ENCODE results near the gene USP36. TPM values are rescaled to one million over a fixed set of nuclear protein-coding genes. Genes with fewer than 3 reads are reported as not detected.

USP36 gene
- total and polyA plus RNA-seq, 7 donors: 6.7 to 49.3 (median 25.5) TPM

GRCh38 chr17:78771758-78772382, 68.7 kb downstream of the USP36 start:
- no peaks in the 10 kb centered on the region for H3K27me3 ChIP-seq
- no peaks in the 10 kb centered on the region for H3K36me3 ChIP-seq
- H3K4me1 ChIP-seq: peaks cover 0 to 13% (median 4%) of the 10 kb centered on the region in 4 donors
- no peak overlapping the region for H3K4me3 ChIP-seq
- TF ChIP-seq POLR2AphosphoS5 (IDR thresholded peaks at IDR 0.05) (no peak), EP300 (IDR thresholded peaks at IDR 0.05) (no peak), POLR2A (IDR thresholded peaks at IDR 0.05) (no peak), CTCF (IDR thresholded peaks at IDR 0.05) (no peak)
- H3K27ac ChIP-seq: peak overlapping the region in 1 of 4 donors; percentile 9
- H3K9me3 ChIP-seq: no peaks in the 10 kb centered on the region
- WGBS, 2 donors: 44 to 74% methylated on average over 6 of the region's 6 CpGs
- DNase-seq: peak; percentile 7
- intact Hi-C loops (cut with DNase I): no loop called here

GRCh38 chr17:78769196-78769773, 71.3 kb downstream of the USP36 start:
- intact Hi-C loops (cut with DNase I): no loop called here
- whole genome bisulfite sequencing, 2 donors: 93 to 95% methylated on average over 7 of the region's 7 CpGs
- Histone ChIP-seq H3K27ac (no peak overlapping the region), H3K9me3 (no peaks in the 10 kb centered on the region), H3K4me3 (no peak overlapping the region), H3K4me1 (peaks cover 0 to 19% (median 11%) of the 10 kb centered on the region in 4 donors), H3K36me3 (no peaks in the 10 kb centered on the region), H3K27me3 (no peaks in the 10 kb centered on the region)
- no peak for DNase-seq
- no peak for TF ChIP-seq CTCF (IDR thresholded peaks at IDR 0.05)
- TF ChIP-seq POLR2A (IDR thresholded peaks at IDR 0.05): no peak
- TF ChIP-seq EP300 (IDR thresholded peaks at IDR 0.05): no peak
- TF ChIP-seq POLR2AphosphoS5 (IDR thresholded peaks at IDR 0.05): no peak

- no peaks in the 10 kb centered on the region for H3K27me3 ChIP-seq
- H3K9me3 ChIP-seq: no peaks in the 10 kb centered on the region
- no peak for DNase-seq
- 31 to 55% methylated on average over 4 of the region's 4 CpGs for WGBS, 2 donors
- no peak overlapping the region for H3K27ac ChIP-seq
- no peak overlapping the region for H3K4me3 ChIP-seq
- intact Hi-C loops (cut with DNase I): no loop called here
- no peaks in the 10 kb centered on the region for H3K36me3 ChIP-seq
- TF ChIP-seq POLR2AphosphoS5 (IDR thresholded peaks at IDR 0.05): no peak
- TF ChIP-seq POLR2A (IDR thresholded peaks at IDR 0.05): no peak
- TF ChIP-seq CTCF (IDR thresholded peaks at IDR 0.05): no peak
- TF ChIP-seq EP300 (IDR thresholded peaks at IDR 0.05): no peak
- peaks cover 0 to 13% (median 11%) of the 10 kb centered on the region in 4 donors for H3K4me1 ChIP-seq
Observed at GRCh38 chr17:78767806-78768205, 72.8 kb downstream of the USP36 start.

- Histone ChIP-seq H3K4me3 (no peak overlapping the region), H3K27ac (no peak overlapping the region), H3K27me3 (no peaks in the 10 kb centered on the region), H3K4me1 (peaks cover 0 to 13% (median 11%) of the 10 kb centered on the region in 4 donors), H3K9me3 (no peaks in the 10 kb centered on the region), H3K36me3 (no peaks in the 10 kb centered on the region)
- 87 to 94% methylated on average over 5 of the region's 5 CpGs for WGBS, 2 donors
- peak; percentile 7 for DNase-seq
- TF ChIP-seq POLR2A (IDR thresholded peaks at IDR 0.05) (no peak), POLR2AphosphoS5 (IDR thresholded peaks at IDR 0.05) (no peak)
- intact Hi-C loops (cut with DNase I): no loop called here
Observed at GRCh38 chr17:78766743-78767294, 73.8 kb downstream of the USP36 start.

DNA sequence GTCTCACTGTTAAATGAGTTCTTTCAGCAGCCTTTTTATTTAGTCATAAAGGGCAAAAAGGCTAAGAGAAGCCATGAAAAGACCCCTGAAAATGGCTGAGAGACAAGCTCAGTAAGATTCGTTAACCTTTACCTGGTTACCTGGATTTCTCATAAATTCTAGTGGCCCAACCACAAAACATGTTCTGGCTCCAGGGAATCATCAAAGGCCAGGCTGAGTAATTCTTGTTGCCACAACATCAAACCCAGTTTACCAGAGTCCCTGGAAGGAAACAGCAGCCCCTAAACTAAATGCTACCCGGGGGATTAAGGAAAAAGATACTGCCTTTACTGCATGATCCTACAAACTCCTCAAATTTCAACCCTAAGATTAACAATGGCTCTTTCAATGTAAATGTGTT, 74.4 kb downstream of the USP36 start:
- TF ChIP-seq CTCF (IDR thresholded peaks at IDR 0.05) (no peak), EP300 (IDR thresholded peaks at IDR 0.05) (no peak), POLR2A (IDR thresholded peaks at IDR 0.05) (no peak), POLR2AphosphoS5 (IDR thresholded peaks at IDR 0.05) (no peak)
- peaks cover 0 to 13% (median 11%) of the 10 kb centered on the region in 4 donors for H3K4me1 ChIP-seq
- WGBS, 2 donors: 69 to 73% methylated on average over 2 of the region's 2 CpGs

More for the DNA sequence above, 74.4 kb downstream of the USP36 start:
- Histone ChIP-seq H3K4me3 (no peak overlapping the region), H3K27ac (no peak overlapping the region), H3K27me3 (no peaks in the 10 kb centered on the region), H3K36me3 (no peaks in the 10 kb centered on the region), H3K9me3 (no peaks in the 10 kb centered on the region)
- DNase-seq: no peak
- intact Hi-C loops (cut with DNase I): no loop called here
